HEK293 (cell line): ENCODE measurements around the gene EEF2K.

ENCODE experiments used
- CTCF ChIA-PET: fragments of 350-600 bp; formaldehyde crosslinking; extraction: SDS; loops from one replicate; lab custom pipeline; 2021; ENCODE audit warnings: antibody characterized with exemption; lab: Yijun Ruan, JAX
- POLR2A ChIA-PET: fragments of 300-600 bp; formaldehyde crosslinking; extraction: SDS; loops from one replicate; lab custom pipeline; 2020; ENCODE audit warnings: antibody characterized with exemption, inconsistent platforms; lab: Yijun Ruan, JAX
- H3K27ac ChIP-seq: fragments of 200-500 bp; sonication (Bioruptor generic); 2 replicates; pipeline ENCODE4 v1.5.1; 2014; ENCODE audit warnings: low read depth, low read length, control low read depth, inconsistent platforms; ENCODE audit errors: extremely low read depth
- H3K36me3 ChIP-seq, 2 experiments: fragments of 200-500 bp in 1 of 2; sonication (Bioruptor generic) in 1 of 2; 1 replicate in 1 of 2; 2 replicates in 1 of 2; pipeline ENCODE4 v1.5.1; 2014 to 2017; ENCODE audit warnings: inconsistent platforms in 2 of 2, low read length in 2 of 2; ENCODE audit not compliant: control insufficient read depth in 2 of 2, insufficient read depth in 1 of 2
- H3K4me1 ChIP-seq: fragments of 200-500 bp; sonication (Bioruptor generic); 2 replicates; pipeline ENCODE4 v1.5.1; 2014; ENCODE audit warnings: mild to moderate bottlenecking, low read length, inconsistent platforms; ENCODE audit not compliant: control insufficient read depth, insufficient read depth
- H3K4me3 ChIP-seq: 2 replicates; pipeline ENCODE4 v1.5.1; 2011; ENCODE audit warnings: low read depth, mild to moderate bottlenecking, control low read depth, low read length, moderate library complexity
- H3K9me3 ChIP-seq: fragments of 200-500 bp; sonication (Bioruptor generic); 2 replicates; pipeline ENCODE4 v1.5.1; 2014; ENCODE audit warnings: low read depth, low read length, inconsistent platforms; ENCODE audit not compliant: control insufficient read depth, insufficient read depth
- FEZF1 ChIP-seq: fragments of 450-650 bp; formaldehyde crosslinking; IDR thresholded peaks from 2 replicates; pipeline ENCODE4 v1.5.1; 2016; ENCODE audit warnings: missing biosample characterization, missing genetic modification characterization
- HOXC10 ChIP-seq: sonication (generic); formaldehyde crosslinking; IDR thresholded peaks from 2 replicates; pipeline ENCODE4 v1.8.1; 2023; ENCODE audit warnings: mild to moderate bottlenecking, missing genetic modification reagents
- PRDM10 ChIP-seq: fragments of 450-650 bp; formaldehyde crosslinking; IDR thresholded peaks from 2 replicates; pipeline ENCODE4 v1.5.1; 2016; ENCODE audit warnings: missing biosample characterization, missing genetic modification characterization
- YY2 ChIP-seq: fragments of 450-650 bp; formaldehyde crosslinking; IDR thresholded peaks from 2 replicates; pipeline ENCODE4 v1.5.1; 2016; ENCODE audit warnings: missing biosample characterization, missing genetic modification characterization
- ZFP69B ChIP-seq: fragments of 450-650 bp; formaldehyde crosslinking; IDR thresholded peaks from 2 replicates; pipeline ENCODE4 v1.5.1; 2016; ENCODE audit warnings: missing biosample characterization, missing genetic modification characterization
- ZIC2 ChIP-seq: fragments of 450-650 bp; formaldehyde crosslinking; IDR thresholded peaks from 2 replicates; pipeline ENCODE4 v1.5.1; 2016; ENCODE audit warnings: missing biosample characterization, missing genetic modification characterization
- ZNF121 ChIP-seq: fragments of 450-650 bp; formaldehyde crosslinking; IDR thresholded peaks from 2 replicates; pipeline ENCODE4 v1.5.1; 2016; ENCODE audit warnings: missing biosample characterization, missing genetic modification characterization
- ZNF140 ChIP-seq: fragments of 450-650 bp; formaldehyde crosslinking; IDR thresholded peaks from 2 replicates; pipeline ENCODE4 v1.5.1; 2016; ENCODE audit warnings: missing biosample characterization, missing genetic modification characterization
- ZNF335 ChIP-seq: fragments of 450-650 bp; formaldehyde crosslinking; conservative IDR thresholded peaks from 2 replicates; pipeline ENCODE4 v1.5.1; 2016; ENCODE audit warnings: missing biosample characterization, missing genetic modification characterization
- ZNF426 ChIP-seq: fragments of 450-650 bp; formaldehyde crosslinking; IDR thresholded peaks from 2 replicates; pipeline ENCODE4 v1.5.1; 2017; ENCODE audit warnings: missing biosample characterization, missing genetic modification characterization, mild to moderate bottlenecking, inconsistent platforms, moderate library complexity
- ZNF571 ChIP-seq: fragments of 450-650 bp; formaldehyde crosslinking; IDR thresholded peaks from 2 replicates; pipeline ENCODE4 v1.5.0; 2017; ENCODE audit warnings: missing biosample characterization, missing genetic modification characterization
- ZNF629 ChIP-seq: fragments of 450-650 bp; formaldehyde crosslinking; IDR thresholded peaks from 2 replicates; pipeline ENCODE4 v1.5.1; 2017; ENCODE audit warnings: missing biosample characterization, missing genetic modification characterization
- ZNF692 ChIP-seq: fragments of 450-650 bp; formaldehyde crosslinking; IDR thresholded peaks from 2 replicates; pipeline ENCODE4 v1.5.1; 2016; ENCODE audit warnings: missing biosample characterization, missing genetic modification characterization
- ZNF707 ChIP-seq: fragments of 450-650 bp; formaldehyde crosslinking; IDR thresholded peaks from 2 replicates; pipeline ENCODE4 v1.5.1; 2016; ENCODE audit warnings: missing biosample characterization, missing genetic modification characterization
- ZXDB ChIP-seq: fragments of 450-650 bp; formaldehyde crosslinking; IDR thresholded peaks from 2 replicates; pipeline ENCODE4 v1.5.1; 2016; ENCODE audit warnings: missing biosample characterization, missing genetic modification characterization
- TF ChIP-seq, protein P1 (sequence below): fragments of 450-650 bp; formaldehyde crosslinking; IDR thresholded peaks from 2 replicates; pipeline ENCODE4 v1.5.1; 2017; ENCODE audit warnings: missing biosample characterization, missing genetic modification characterization

The EEF2K gene

DNA sequence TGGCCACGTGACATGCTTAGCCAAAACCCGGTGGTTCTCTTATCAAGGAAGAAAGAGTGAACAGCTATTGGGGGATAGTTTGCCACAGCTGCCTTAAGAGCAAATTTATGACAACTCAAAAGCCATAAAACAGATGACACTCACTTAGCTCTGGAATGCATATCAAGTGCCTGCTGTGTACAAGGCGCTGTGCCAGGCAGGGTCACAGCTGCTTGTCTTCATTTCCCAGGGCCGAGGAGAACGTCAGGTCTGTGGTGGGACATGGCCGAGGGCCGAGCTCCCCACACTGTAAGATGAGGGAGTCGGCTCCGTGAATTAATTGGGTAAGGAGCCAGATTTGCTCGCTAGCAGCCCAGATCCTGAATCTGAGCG lies 14.0 kb downstream of the EEF2K start (continued):
- no peak for TF ChIP-seq YY2 (tag by site-specific recombination)
- 0 out of 2 replicates have a peak, but pooled peaks have one; percentile 15 for TF ChIP-seq ZNF335
- 0 out of 2 replicates have a peak, but pooled peaks have one; percentile 34 for TF ChIP-seq ZNF629 (tag by site-specific recombination)
- TF ChIP-seq FEZF1 (tag by site-specific recombination): peak; percentile 58; the same call in 1 of the 2 replicates
- TF ChIP-seq ZNF571: no peak
- TF ChIP-seq ZXDB (tag by site-specific recombination): 0 out of 2 replicates have a peak, but pooled peaks have one; percentile 45
- TF ChIP-seq ZNF692: peak; percentile 60; the same call in 1 of the 2 replicates

DNA sequence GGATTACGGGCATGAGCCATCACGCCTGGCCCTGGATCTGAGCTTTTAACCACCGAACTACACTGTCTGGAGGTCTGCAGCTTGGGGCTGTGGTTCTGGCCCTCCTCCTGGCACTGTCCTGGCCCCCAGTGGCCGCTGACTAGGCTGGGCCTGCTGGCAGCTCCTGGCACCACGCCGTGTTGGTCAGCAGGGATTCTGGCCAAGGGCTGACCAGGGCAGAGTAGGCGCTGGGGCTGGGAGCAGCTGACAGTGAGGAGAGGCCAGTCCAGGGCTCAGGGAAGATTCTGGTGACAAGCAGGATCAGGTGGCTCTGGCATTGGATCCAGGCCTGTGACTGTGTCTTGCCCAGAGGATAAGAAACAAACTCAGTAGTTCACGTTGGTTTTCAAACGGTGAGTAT lies 14.6 kb downstream of the EEF2K start:
- POLR2A ChIA-PET: interaction anchor here (1.1 to 1.4 kb wide), 2 partner anchors 12 to 15 kb away, joined by 3 to 4 read pairs; partner anchors contain the start of gene EEF2K
- H3K9me3 ChIP-seq: no peaks in the 10 kb centered on the region
- no peaks in the 10 kb centered on the region; a peak in 1 of 3 replicates for H3K36me3 ChIP-seq
- no peak overlapping the region for H3K4me3 ChIP-seq
- CTCF ChIA-PET: interaction anchor here (1.4 kb wide), 1 partner anchor 80 kb away, joined by 6 read pairs; no protein-coding TSS in a partner anchor
- H3K27ac ChIP-seq: no peak overlapping the region
- TF ChIP-seq, protein P1, sequence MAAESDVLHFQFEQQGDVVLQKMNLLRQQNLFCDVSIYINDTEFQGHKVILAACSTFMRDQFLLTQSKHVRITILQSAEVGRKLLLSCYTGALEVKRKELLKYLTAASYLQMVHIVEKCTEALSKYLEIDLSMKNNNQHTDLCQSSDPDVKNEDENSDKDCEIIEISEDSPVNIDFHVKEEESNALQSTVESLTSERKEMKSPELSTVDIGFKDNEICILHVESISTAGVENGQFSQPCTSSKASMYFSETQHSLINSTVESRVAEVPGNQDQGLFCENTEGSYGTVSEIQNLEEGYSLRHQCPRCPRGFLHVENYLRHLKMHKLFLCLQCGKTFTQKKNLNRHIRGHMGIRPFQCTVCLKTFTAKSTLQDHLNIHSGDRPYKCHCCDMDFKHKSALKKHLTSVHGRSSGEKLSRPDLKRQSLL (tag by site-specific recombination): no peak
- peak; percentile 46 for TF ChIP-seq ZIC2 (tag by site-specific recombination)
- peaks cover 6% of the 10 kb centered on the region for H3K4me1 ChIP-seq

GRCh38 chr16:22222006-22222405 lies 15.9 kb downstream of the EEF2K start:
- Histone ChIP-seq H3K4me3 (no peak overlapping the region), H3K4me1 (no peaks in the 10 kb centered on the region), H3K36me3 (peaks cover 0 to 3% of the 10 kb centered on the region in 2 experiments; a peak in 1 of 3 replicates), H3K27ac (no peak overlapping the region), H3K9me3 (no peaks in the 10 kb centered on the region)
- POLR2A ChIA-PET: no interaction called here
- no peak for TF ChIP-seq ZNF707 (tag by site-specific recombination)
- TF ChIP-seq ZNF121 (tag by site-specific recombination): peak; percentile 84
- TF ChIP-seq, all 188 proteins: peak for 1
- CTCF ChIA-PET: interaction anchor here (0.6 to 1.2 kb wide), 2 partner anchors 12 to 17 kb away, joined by 3 read pairs; no protein-coding TSS in a partner anchor

DNA sequence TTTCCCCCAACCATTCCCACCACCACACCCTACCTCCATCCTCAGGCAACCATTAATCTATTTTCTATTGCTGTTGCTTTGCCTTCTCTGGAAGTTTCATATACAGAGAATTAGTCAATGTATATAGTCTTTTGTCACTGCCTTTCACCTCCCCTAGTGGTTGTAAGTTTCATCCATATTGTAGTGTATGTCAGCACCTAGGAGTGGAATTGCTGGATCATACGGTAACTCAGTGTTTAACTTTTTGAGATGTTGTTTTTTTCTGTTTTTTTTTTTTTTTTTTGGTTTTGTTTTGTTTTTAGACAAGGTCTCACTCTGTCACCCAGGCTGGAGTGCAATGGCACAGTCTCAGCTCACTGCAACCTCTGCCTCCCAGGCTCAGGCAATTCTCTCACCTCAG lies 16.9 kb downstream of the EEF2K start:
- H3K4me1 ChIP-seq: no peaks in the 10 kb centered on the region
- H3K36me3 ChIP-seq: peaks cover 0 to 8% of the 10 kb centered on the region in 2 experiments; a peak in 1 of 3 replicates
- POLR2A ChIA-PET: no interaction called here
- CTCF ChIA-PET: no interaction called here
- H3K4me3 ChIP-seq: no peak overlapping the region
- H3K9me3 ChIP-seq: no peaks in the 10 kb centered on the region
- no peak for TF ChIP-seq ZFP69B (tag by site-specific recombination)
- no peak for TF ChIP-seq ZNF426 (tag by site-specific recombination)
- 0 out of 2 replicates have a peak, but pooled peaks have one; percentile 40 for TF ChIP-seq PRDM10
- peak; percentile 93; the same call in 1 of the 2 replicates for TF ChIP-seq ZNF140 (tag by site-specific recombination)
- no peak for TF ChIP-seq HOXC10
- no peak for TF ChIP-seq ZNF692
- TF ChIP-seq, all 188 proteins: peak for 2
- H3K27ac ChIP-seq: no peak overlapping the region
